ENCODE results near the gene PDPR.
"Not testable (repeated sequence)": the region's sequence is repeated elsewhere in the genome, so short reads cannot be mapped to it uniquely, and the experiment has no call there.

Gene PDPR

DNA sequence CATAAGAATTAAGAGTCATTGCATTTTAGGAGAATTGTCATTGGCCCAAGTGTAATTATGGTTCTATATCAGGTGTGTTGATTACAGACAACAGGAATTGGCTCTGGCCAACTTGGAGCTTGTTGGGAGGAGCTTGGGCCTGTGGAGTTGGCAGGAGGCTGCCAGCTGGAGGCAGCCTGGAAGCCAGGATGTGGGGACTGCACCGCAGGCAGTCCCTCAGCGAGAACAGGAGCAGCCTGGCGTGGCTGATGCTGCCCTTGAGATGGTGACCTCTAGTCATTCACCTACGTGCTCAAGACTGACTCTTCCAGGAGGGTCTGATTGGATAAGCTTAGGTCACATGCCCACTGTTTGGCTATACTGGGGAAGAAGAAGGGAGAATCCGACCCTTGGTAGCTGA is 13.6 kb downstream of the PDPR start:
- in situ Hi-C loops (cut with HindIII; ENCODE audit: low sequenced_read_pairs) = not testable (repeated sequence)

DNA sequence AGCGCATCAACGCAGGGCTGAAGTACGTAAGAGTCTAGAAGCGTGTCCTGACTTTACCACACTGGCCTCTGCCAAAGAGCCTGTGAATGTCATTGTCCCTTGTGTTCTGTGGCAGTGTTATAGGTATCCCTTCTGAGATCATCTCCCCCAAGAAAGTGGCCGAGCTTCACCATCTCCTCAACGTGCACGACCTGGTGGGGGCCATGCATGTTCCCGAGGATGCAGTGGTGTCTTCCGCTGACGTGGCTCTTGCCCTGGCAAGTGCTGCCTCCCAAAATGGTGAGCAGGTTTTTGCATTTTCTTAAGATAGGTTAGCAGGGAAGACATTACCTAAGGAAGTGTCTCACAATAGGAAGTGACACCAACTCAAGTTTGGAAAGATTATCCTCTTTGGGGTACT is 14.7 kb downstream of the PDPR start:
- in situ Hi-C loops (cut with HindIII; ENCODE audit: low sequenced_read_pairs) = not testable (repeated sequence)

DNA sequence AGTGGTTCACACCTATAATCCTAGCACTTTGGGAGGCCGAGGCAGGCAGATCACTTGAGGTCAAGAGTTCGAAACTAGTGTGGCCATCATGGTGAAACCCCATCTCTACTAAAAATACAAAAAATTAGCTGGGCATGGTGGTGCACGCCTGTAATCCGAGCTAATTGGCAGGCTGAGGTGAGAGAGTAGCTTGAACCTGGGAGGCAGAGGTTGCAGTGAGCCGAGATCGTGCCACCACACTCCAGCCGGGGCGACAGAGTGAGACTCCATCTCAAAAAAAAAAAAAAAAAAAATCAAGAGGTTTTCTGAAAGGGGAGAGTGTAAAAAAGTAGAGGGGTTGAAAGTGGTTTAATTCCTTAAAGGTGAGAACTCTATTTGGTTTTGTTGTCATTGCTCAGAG is 21.7 kb downstream of the PDPR start:
- in situ Hi-C loops (cut with HindIII; ENCODE audit: low sequenced_read_pairs) = not testable (repeated sequence)

DNA sequence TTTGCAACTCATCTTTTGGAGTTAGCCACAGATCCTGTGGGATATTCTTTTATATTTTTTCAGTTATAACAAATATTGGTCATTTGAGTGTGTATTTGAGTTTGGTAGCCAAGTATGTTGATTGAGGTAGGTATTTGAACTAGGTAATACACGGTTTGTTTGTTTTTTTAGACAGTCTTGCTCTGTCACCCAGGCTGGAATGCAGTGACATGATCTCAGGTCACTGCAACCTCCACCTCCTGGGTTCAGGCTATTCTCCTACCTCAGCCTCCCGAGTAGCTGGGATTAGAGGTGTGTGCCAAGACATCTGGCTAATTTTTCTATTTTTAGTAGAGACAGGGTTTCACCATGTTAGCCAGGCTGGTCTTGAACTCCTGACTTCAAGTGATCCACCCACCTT is 22.5 kb downstream of the PDPR start:
- in situ Hi-C loops (cut with HindIII; ENCODE audit: low sequenced_read_pairs) = not testable (repeated sequence)

DNA sequence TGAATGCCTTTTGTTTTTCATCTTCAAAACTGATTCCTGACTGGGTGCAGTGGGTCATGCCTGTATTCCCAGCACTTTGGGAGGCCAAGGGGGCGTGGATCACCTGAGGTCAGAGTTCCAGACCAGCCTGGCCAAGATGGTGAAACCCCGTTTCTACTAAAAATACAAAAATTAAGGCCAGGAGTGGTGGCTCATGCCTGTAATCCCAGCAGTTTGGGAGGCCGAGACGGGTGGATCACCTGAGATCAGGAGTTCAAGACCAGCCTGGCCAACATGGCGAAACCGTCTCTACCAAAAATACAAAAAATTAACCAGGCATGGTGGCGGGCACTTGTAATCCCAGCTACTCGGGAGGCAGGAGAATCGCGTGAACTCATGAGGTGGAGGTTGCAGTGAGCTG is 28.6 kb downstream of the PDPR start:
- in situ Hi-C loops (cut with HindIII; ENCODE audit: low sequenced_read_pairs) = not testable (repeated sequence)

- in situ Hi-C loops (cut with HindIII; ENCODE audit: low sequenced_read_pairs) = not testable (repeated sequence)
Measured at GRCh38 chr16:70143231-70143895, 29.2 kb downstream of the PDPR start.

- in situ Hi-C loops (cut with HindIII; ENCODE audit: low sequenced_read_pairs) = not testable (repeated sequence)
Measured at GRCh38 chr16:70147853-70148252, 33.7 kb downstream of the PDPR start.

GRCh38 chr16:70148453-70148852 is 34.3 kb downstream of the PDPR start:
- in situ Hi-C loops (cut with HindIII; ENCODE audit: low sequenced_read_pairs) = not testable (repeated sequence)

- in situ Hi-C loops (cut with HindIII; ENCODE audit: low sequenced_read_pairs) = not testable (repeated sequence)
Measured at GRCh38 chr16:70149296-70149695, 35.2 kb downstream of the PDPR start.

DNA sequence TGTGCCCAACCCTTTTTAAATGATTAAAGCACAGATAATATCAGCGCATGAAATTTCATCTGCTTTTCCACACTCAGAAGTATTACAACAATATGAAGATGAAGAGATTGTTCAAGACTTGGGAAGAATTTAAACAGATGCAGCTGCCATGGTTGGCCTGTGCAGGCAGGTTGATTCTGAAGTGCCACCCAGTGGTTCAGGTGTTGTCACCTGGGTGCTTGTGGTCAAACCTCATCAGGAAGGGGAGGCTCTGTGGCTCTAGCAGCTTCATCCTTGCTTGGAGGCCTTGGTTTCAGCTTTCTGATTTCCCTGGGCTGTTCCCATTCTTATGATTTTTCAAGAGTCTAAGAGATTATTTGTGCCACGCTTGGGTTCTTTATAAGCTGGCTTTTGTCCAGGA is 37.3 kb downstream of the PDPR start:
- in situ Hi-C loops (cut with HindIII; ENCODE audit: low sequenced_read_pairs) = no loop called here

- in situ Hi-C loops (cut with HindIII; ENCODE audit: low sequenced_read_pairs) = no loop called here
Measured at GRCh38 chr16:70151941-70152509, 37.9 kb downstream of the PDPR start.

GRCh38 chr16:70152578-70153302 is 38.6 kb downstream of the PDPR start:
- in situ Hi-C loops (cut with HindIII; ENCODE audit: low sequenced_read_pairs) = no loop called here

DNA sequence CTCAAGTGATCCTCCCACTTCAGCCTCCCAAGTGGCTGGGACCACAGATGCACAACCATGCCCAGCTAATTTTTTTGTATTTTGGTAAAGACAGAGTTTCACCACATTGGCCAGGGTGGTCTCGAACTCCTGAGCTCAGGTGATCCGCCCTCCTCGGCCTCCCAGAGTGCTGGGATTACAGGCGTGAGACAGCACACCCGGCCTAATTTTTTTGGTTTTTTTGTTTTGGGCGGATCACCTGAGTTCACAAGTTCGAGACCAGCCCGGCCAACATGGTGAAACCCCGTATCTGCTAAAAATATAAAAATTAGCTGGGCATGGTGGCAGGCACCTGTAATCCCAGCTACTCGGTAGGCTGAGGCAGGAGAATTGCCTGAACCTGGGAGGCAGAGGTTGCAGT is 40.6 kb downstream of the PDPR start:
- in situ Hi-C loops (cut with HindIII; ENCODE audit: low sequenced_read_pairs) = not testable (repeated sequence)

DNA sequence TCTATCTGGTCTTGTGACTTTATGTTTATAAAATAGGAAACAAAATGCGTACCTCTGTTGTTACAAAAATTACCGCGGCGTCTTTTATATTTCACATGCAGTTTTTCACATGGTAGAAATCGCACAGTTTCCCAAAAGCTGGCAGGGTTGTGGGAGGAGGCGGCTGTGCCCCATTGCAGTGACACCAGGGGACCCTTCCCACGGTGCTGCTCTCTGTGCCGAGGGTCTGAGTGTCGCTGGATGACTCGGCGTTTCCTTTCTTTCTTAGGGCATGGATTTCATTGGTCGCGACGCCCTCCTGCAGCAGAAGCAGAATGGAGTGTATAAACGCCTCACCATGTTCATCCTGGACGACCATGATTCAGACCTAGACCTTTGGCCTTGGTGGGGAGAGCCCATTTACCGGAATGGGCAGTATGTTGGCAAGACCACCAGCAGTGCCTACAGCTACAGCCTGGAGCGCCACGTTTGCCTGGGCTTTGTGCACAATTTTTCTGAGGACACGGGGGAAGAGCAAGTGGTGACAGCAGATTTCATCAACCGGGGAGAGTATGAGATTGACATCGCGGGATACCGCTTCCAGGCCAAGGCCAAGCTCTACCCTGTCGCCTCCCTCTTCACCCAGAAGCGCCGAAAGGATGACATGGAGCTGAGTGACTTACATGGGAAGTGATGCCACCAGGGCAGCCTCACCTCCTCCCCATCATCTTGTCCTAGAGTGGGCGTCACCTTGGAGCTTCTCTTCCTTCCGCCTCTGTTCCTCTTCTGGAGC is 42.3 kb downstream of the PDPR start:
- in situ Hi-C loops (cut with HindIII; ENCODE audit: low sequenced_read_pairs) = no loop called here

DNA sequence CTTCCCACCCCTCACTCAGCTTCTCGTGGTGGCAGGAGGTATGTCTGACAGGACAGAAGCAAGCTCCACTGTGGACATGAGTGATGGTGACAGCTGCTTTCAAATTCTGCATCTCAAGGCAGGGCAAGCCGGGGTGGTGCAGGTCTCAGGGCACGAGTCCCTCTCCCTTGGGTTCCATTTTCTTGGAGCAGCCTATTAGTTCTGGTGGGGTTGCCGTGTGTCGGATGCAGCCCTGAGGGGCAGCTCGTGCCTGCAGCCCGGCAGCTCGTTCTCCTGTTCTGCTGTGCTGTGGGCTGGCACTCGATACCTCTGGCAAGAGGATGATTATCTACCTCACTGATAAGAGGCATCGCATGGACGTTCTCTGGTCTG is 43.0 kb downstream of the PDPR start:
- in situ Hi-C loops (cut with HindIII; ENCODE audit: low sequenced_read_pairs) = no loop called here

GRCh38 chr16:70157477-70158260 is 43.5 kb downstream of the PDPR start:
- in situ Hi-C loops (cut with HindIII; ENCODE audit: low sequenced_read_pairs) = no loop called here

DNA sequence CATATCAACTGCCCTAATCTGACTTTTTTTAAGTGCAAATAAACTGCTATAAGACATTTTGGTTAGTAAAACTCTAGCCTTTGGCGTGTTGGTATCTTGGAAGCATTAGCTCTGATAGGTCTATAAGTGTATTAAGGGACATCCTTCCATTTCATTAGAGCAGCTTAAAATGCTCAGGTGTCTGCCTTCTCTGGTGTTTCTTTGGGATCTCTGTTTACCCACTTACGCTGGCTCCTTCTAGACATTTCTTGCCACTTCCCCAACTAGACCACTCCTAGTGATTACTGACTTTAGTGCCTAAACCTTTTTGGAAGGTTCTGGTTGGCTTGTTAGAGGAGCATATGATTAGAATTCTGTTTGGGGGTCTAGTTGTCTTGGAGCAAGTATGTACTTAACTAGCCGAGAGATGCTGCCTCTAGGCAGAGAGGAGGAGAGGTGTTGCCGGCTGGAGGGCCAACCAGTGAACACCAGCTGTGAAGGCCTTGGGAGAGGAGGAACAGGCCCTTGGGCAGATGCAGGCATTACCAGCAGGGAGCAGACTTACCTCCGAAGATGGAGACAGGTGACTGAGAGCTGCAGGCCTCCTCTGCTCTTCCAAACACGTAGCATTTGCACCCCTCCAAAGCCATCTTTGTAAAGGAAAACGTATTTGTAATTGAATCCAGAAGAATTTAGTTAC is 44.3 kb downstream of the PDPR start:
- in situ Hi-C loops (cut with HindIII; ENCODE audit: low sequenced_read_pairs) = no loop called here

GRCh38 chr16:70159355-70160348 is 45.5 kb downstream of the PDPR start:
- in situ Hi-C loops (cut with HindIII; ENCODE audit: low sequenced_read_pairs) = no loop called here

GRCh38 chr16:70160388-70160787 is 46.3 kb downstream of the PDPR start:
- in situ Hi-C loops (cut with HindIII; ENCODE audit: low sequenced_read_pairs) = no loop called here
